ENCODE results near the gene STK40. TPM values are rescaled to one million over a fixed set of nuclear protein-coding genes. Genes with fewer than 3 reads are reported as not detected.

Gene STK40
- total and polyA plus RNA-seq, 9 of the 15 experiments (the other 6 are each of a cell fraction or from before 2014, with no cell fraction given): 0.69 to 94.3 (median 39.1) TPM

- TF ChIP-seq ZFX (CRISPR knock-in tag; IDR thresholded peaks at IDR 0.05): peak; percentile 61
- no peak for TF ChIP-seq VEZF1 (CRISPR knock-in tag; IDR thresholded peaks at IDR 0.05)
- no peak for TF ChIP-seq MAFK (IDR thresholded peaks at IDR 0.05; ENCODE audit: low read length)
- no peak for TF ChIP-seq ZNF232 (CRISPR knock-in tag; IDR thresholded peaks at IDR 0.05)
- no peak for TF ChIP-seq CBFA2T2 (conservative IDR thresholded peaks at IDR 0.05)
- no peak for TF ChIP-seq ETV1 (tag; conservative IDR thresholded peaks at IDR 0.05; ENCODE audit: low read depth)
- TF ChIP-seq RB1 (IDR thresholded peaks at IDR 0.05; ENCODE audit: low read depth): peak; percentile 56; the same call in 1 of the 2 replicates
- TF ChIP-seq SIN3A (IDR thresholded peaks at IDR 0.05; ENCODE audit: borderline replicate concordance in 2 of 2, control insufficient read depth in 1 of 2, low read depth in 2 of 2, low read length in 2 of 2): 0 out of 4 replicates have a peak, but pooled peaks of 1 of the 2 experiments have one; percentile 40
- peak; percentile 68; the same call in 1 of the 2 replicates for TF ChIP-seq MBD1 (CRISPR knock-in tag; IDR thresholded peaks at IDR 0.05)
- TF ChIP-seq ARID1B (IDR thresholded peaks at IDR 0.05): no peak
- no peak for TF ChIP-seq FUS (optimal IDR thresholded peaks at IDR 0.05; ENCODE audit: low read depth, low read length)
Observed at GRCh38 chr1:36306210-36306901, 79.4 kb downstream of the STK40 start, which contains the start of gene SH3D21 (continued).
